H9 (cell line): Measurements from ENCODE around the gene TTF2. TPM values are rescaled to one million over a fixed set of nuclear protein-coding genes. Genes with fewer than 3 reads are reported as not detected.
"Not testable (repeated sequence)": the region's sequence is repeated elsewhere in the genome, so short reads cannot be mapped to it uniquely, and the experiment has no call there.

Experiments
- DNase-seq: peaks from one replicate; pipeline ENCODE4 v3.0.0-alpha.2; 2017
- H2AFZ ChIP-seq: one replicate; pipeline ENCODE4 v1.6.1; 2013; ENCODE audit warnings: mild to moderate bottlenecking, low read length, control low read depth, moderate library complexity
- H2AK5ac ChIP-seq: 2 replicates; pipeline ENCODE4 v1.6.1; 2013; ENCODE audit warnings: low read length, control low read depth, mixed read lengths; ENCODE audit not compliant: insufficient read length
- H2BK120ac ChIP-seq: one replicate; pipeline ENCODE4 v1.6.1; 2013; ENCODE audit warnings: low read depth, mild to moderate bottlenecking, low read length, control low read depth, inconsistent platforms; ENCODE audit not compliant: poor library complexity, severe bottlenecking
- H2BK12ac ChIP-seq: 2 replicates; pipeline ENCODE4 v1.6.1; 2013; ENCODE audit warnings: low read length, control low read depth, mixed read lengths, low read depth; ENCODE audit not compliant: insufficient read length
- H2BK15ac ChIP-seq: 2 replicates; pipeline ENCODE4 v1.6.1; 2013; ENCODE audit warnings: low read depth, low read length, control low read depth
- H2BK20ac ChIP-seq: one replicate; pipeline ENCODE4 v1.6.1; 2013; ENCODE audit warnings: low read depth, mild to moderate bottlenecking, low read length, control low read depth, inconsistent platforms; ENCODE audit not compliant: poor library complexity, severe bottlenecking
- H2BK5ac ChIP-seq: 2 replicates; pipeline ENCODE4 v1.6.1; 2013; ENCODE audit warnings: low read length, control low read depth, mixed read lengths; ENCODE audit not compliant: insufficient read length
- H3K14ac ChIP-seq: 2 replicates; pipeline ENCODE4 v1.6.1; 2013; ENCODE audit warnings: low read length, control low read depth; ENCODE audit not compliant: insufficient read depth
- H3K18ac ChIP-seq: 2 replicates; pipeline ENCODE4 v1.6.1; 2013; ENCODE audit warnings: low read depth, mild to moderate bottlenecking, mixed read lengths, low read length, control low read depth; ENCODE audit not compliant: insufficient read length
- H3K23ac ChIP-seq: 2 replicates; pipeline ENCODE4 v1.6.1; 2013; ENCODE audit warnings: low read length, control low read depth, mixed read lengths, low read depth; ENCODE audit not compliant: insufficient read length
- H3K23me2 ChIP-seq: 2 replicates; pipeline ENCODE4 v1.6.1; 2013; ENCODE audit warnings: low read depth, mild to moderate bottlenecking, mixed read lengths, low read length, control low read depth; ENCODE audit not compliant: insufficient read length, poor library complexity, severe bottlenecking
- H3K27ac ChIP-seq: 2 replicates; pipeline ENCODE4 v1.5.1; 2013; ENCODE audit warnings: low read length, control low read depth, mixed read lengths, low read depth; ENCODE audit not compliant: insufficient read length
- H3K27me3 ChIP-seq: 2 replicates; pipeline ENCODE4 v1.6.1; 2013; ENCODE audit warnings: low read length, control low read depth, inconsistent platforms; ENCODE audit not compliant: insufficient read depth
- H3K4ac ChIP-seq: 2 replicates; pipeline ENCODE4 v1.6.1; 2013; ENCODE audit warnings: low read depth, mild to moderate bottlenecking, control low read depth, inconsistent platforms, low read length, moderate library complexity
- H3K4me1 ChIP-seq: 2 replicates; pipeline ENCODE4 v1.6.1; 2013; ENCODE audit warnings: low read length, control low read depth, inconsistent platforms; ENCODE audit not compliant: insufficient read depth
- H3K4me2 ChIP-seq: 2 replicates; pipeline ENCODE4 v1.6.1; 2013; ENCODE audit warnings: low read length, control low read depth, mixed read lengths; ENCODE audit not compliant: insufficient read length, insufficient read depth
- H3K56ac ChIP-seq: 2 replicates; pipeline ENCODE4 v1.6.1; 2013; ENCODE audit warnings: low read depth, mild to moderate bottlenecking, mixed read lengths, low read length, control low read depth; ENCODE audit not compliant: insufficient read length
- H3K79me1 ChIP-seq: 2 replicates; pipeline ENCODE4 v1.6.1; 2013; ENCODE audit warnings: low read depth, mild to moderate bottlenecking, moderate library complexity, low read length, control low read depth, inconsistent platforms; ENCODE audit not compliant: insufficient read depth, poor library complexity, severe bottlenecking
- H3K79me2 ChIP-seq: 2 replicates; pipeline ENCODE4 v1.6.1; 2013; ENCODE audit warnings: low read length, control low read depth, inconsistent platforms; ENCODE audit not compliant: insufficient read depth
- H3K9ac ChIP-seq: 2 replicates; pipeline ENCODE4 v1.6.1; 2013; ENCODE audit warnings: low read length, control low read depth, mixed read lengths; ENCODE audit not compliant: insufficient read length; ENCODE audit errors: extremely low read depth
- H3K9me3 ChIP-seq: one replicate; pipeline ENCODE4 v1.6.1; 2013; ENCODE audit warnings: low read depth, low read length, inconsistent platforms; ENCODE audit not compliant: control insufficient read depth
- H3T11ph ChIP-seq: one replicate; pipeline ENCODE4 v1.6.1; 2013; ENCODE audit warnings: mild to moderate bottlenecking, low read length, control low read depth, inconsistent platforms
- H4K20me1 ChIP-seq: one replicate; pipeline ENCODE4 v1.6.1; 2013; ENCODE audit not compliant: control insufficient read depth, insufficient read length, insufficient read depth
- H4K5ac ChIP-seq: 2 replicates; pipeline ENCODE4 v1.6.1; 2013; ENCODE audit warnings: low read depth, mild to moderate bottlenecking, mixed read lengths, low read length, control low read depth; ENCODE audit not compliant: insufficient read length
- H4K8ac ChIP-seq: replicated peaks from 2 replicates; pipeline ENCODE4 v1.6.1; 2013; ENCODE audit warnings: low read length, control low read depth, mixed read lengths, low read depth; ENCODE audit not compliant: insufficient read length
- H4K91ac ChIP-seq: 2 replicates; pipeline ENCODE4 v1.6.1; 2013; ENCODE audit warnings: low read depth, mild to moderate bottlenecking, moderate library complexity, mixed read lengths, low read length, control low read depth; ENCODE audit not compliant: insufficient read length
- H3K27ac Mint-ChIP-seq, 3 experiments: 2 replicates in 2 of 3; 3 replicates in 1 of 3; pipeline ENCODE4 v1.8.0; 2020 to 2021; ENCODE audit warnings: mixed read lengths in 3 of 3, mild to moderate bottlenecking in 1 of 3, moderate library complexity in 1 of 3
- H3K27me3 Mint-ChIP-seq: 2 replicates; pipeline ENCODE4 v1.8.0; 2021; ENCODE audit warnings: low read depth, mild to moderate bottlenecking, moderate library complexity, mixed read lengths
- H3K36me3 Mint-ChIP-seq, 3 experiments: 2 replicates in 2 of 3; 3 replicates in 1 of 3; pipeline ENCODE4 v1.8.0; 2020 to 2021; ENCODE audit warnings: low read depth in 3 of 3, mixed read lengths in 3 of 3; ENCODE audit not compliant: insufficient read depth in 1 of 3
- H3K4me1 Mint-ChIP-seq, 2 experiments: 2 replicates each; pipeline ENCODE4 v1.8.0; 2020; ENCODE audit warnings: mixed read lengths in 2 of 2
- H3K4me3 Mint-ChIP-seq, 2 experiments: 2 replicates in 1 of 2; 3 replicates in 1 of 2; pipeline ENCODE4 v1.8.0; 2020 to 2021; ENCODE audit warnings: mild to moderate bottlenecking in 2 of 2, mixed read lengths in 2 of 2, moderate library complexity in 1 of 2
- H3K9me3 Mint-ChIP-seq, 2 experiments: 2 replicates in 1 of 2; 3 replicates in 1 of 2; pipeline ENCODE4 v1.8.0; 2020; ENCODE audit warnings: mild to moderate bottlenecking in 2 of 2, mixed read lengths in 2 of 2, moderate library complexity in 1 of 2
- WGBS: extraction: QIAGEN DNeasy Blood & Tissue Kit; methylation state at CpG from one replicate; pipeline ENCODE4 v1.1.7; 2013; ENCODE audit warnings: missing lambda C conversion rate, low lambda C conversion rate, mixed read lengths; ENCODE audit not compliant: insufficient read length; ENCODE audit errors: extremely low coverage; 5-methylcytosine and 5-hydroxymethylcytosine counted together
- total RNA-seq: library from RNA; stranded (reverse); gene quantifications from 2 replicates; pipeline ENCODE4 v1.2.1, GENCODE V29; 2021
- TF ChIP-seq, protein P1 (sequence below): fragments of 200-600 bp; sonication (generic); conservative IDR thresholded peaks from 3 replicates; pipeline ENCODE4 v1.8.0; 2021; ENCODE audit warnings: antibody characterized with exemption, mild to moderate bottlenecking

TTF2 gene
- total RNA-seq, 1 experiment from 2014 or later = 86.4 TPM

DNA sequence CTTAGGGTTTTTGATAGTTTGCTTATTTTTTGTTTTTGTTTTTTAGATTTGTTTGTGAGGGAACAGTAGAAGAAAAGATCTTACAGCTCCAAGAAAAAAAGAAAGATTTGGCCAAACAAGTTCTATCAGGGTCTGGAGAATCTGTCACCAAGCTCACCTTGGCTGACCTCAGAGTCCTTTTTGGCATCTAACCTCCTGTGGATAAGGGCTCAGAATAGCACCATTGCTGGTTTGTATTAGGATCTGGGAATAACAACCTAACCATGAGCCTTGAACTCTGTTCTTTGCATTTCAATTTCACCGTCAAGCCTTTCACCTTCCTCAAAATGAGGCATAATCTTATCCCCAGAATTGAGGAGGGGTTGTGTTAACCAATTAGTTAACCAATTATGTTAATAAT is 41.2 kb downstream of the TTF2 start:
- H2BK15ac ChIP-seq = no peak overlapping the region
- no peaks in the 10 kb centered on the region for H3K4me1 ChIP-seq
- H3K23me2 ChIP-seq = no peaks in the 10 kb centered on the region
- peaks cover 37 to 87% (median 63%) of the 10 kb centered on the region in 3 experiments; a peak in 6 of 7 replicates for H3K36me3 Mint-ChIP-seq
- no peak overlapping the region for H3K4me2 ChIP-seq
- H3K27ac Mint-ChIP-seq = no peak overlapping the region
- no peaks in the 10 kb centered on the region for H3K9me3 Mint-ChIP-seq
- H3K9ac ChIP-seq = no peak overlapping the region
- no peak overlapping the region for H3K23ac ChIP-seq
- no peak overlapping the region for H2BK120ac ChIP-seq
- no peak overlapping the region for H4K5ac ChIP-seq
- H3K27ac ChIP-seq = no peak overlapping the region
- H3T11ph ChIP-seq = no peak overlapping the region
- no peaks in the 10 kb centered on the region for H3K79me1 ChIP-seq
- no peaks in the 10 kb centered on the region for H3K27me3 ChIP-seq
- H2BK20ac ChIP-seq = no peak overlapping the region
- no peaks in the 10 kb centered on the region for H3K4me1 Mint-ChIP-seq
- H3K14ac ChIP-seq = no peak overlapping the region
- no peak overlapping the region for H2BK5ac ChIP-seq
- no peak for DNase-seq
- no peak overlapping the region for H4K8ac ChIP-seq
- WGBS = no CpG with 5 or more reads among the region's 1 CpG
- no peaks in the 10 kb centered on the region for H3K27me3 Mint-ChIP-seq
- TF ChIP-seq, protein P1, sequence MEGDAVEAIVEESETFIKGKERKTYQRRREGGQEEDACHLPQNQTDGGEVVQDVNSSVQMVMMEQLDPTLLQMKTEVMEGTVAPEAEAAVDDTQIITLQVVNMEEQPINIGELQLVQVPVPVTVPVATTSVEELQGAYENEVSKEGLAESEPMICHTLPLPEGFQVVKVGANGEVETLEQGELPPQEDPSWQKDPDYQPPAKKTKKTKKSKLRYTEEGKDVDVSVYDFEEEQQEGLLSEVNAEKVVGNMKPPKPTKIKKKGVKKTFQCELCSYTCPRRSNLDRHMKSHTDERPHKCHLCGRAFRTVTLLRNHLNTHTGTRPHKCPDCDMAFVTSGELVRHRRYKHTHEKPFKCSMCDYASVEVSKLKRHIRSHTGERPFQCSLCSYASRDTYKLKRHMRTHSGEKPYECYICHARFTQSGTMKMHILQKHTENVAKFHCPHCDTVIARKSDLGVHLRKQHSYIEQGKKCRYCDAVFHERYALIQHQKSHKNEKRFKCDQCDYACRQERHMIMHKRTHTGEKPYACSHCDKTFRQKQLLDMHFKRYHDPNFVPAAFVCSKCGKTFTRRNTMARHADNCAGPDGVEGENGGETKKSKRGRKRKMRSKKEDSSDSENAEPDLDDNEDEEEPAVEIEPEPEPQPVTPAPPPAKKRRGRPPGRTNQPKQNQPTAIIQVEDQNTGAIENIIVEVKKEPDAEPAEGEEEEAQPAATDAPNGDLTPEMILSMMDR = no peak
- H3K56ac ChIP-seq = no peak overlapping the region
- no peak overlapping the region for H4K91ac ChIP-seq
- H3K4me3 Mint-ChIP-seq = no peak overlapping the region
- H2AK5ac ChIP-seq = no peak overlapping the region
- no peaks in the 10 kb centered on the region for H3K9me3 ChIP-seq
- no peak overlapping the region for H2AFZ ChIP-seq
- no peak overlapping the region for H3K4ac ChIP-seq
- no peaks in the 10 kb centered on the region for H4K20me1 ChIP-seq
- no peak overlapping the region for H2BK12ac ChIP-seq
- H3K79me2 ChIP-seq = no peaks in the 10 kb centered on the region
- H3K18ac ChIP-seq = no peak overlapping the region

- H3K27ac Mint-ChIP-seq, H3K79me1 ChIP-seq, H3K9me3 Mint-ChIP-seq, H3K4me1 Mint-ChIP-seq, H3K27ac ChIP-seq, H4K8ac ChIP-seq, H2BK20ac ChIP-seq, H4K20me1 ChIP-seq, H3K27me3 Mint-ChIP-seq, H2BK12ac ChIP-seq, H3K18ac ChIP-seq, H3T11ph ChIP-seq, H3K23me2 ChIP-seq, H3K79me2 ChIP-seq, H3K56ac ChIP-seq, H2BK15ac ChIP-seq, DNase-seq, H2AK5ac ChIP-seq, H3K4me3 Mint-ChIP-seq, H3K9me3 ChIP-seq, H3K4ac ChIP-seq, H3K4me2 ChIP-seq, H2BK120ac ChIP-seq, H2BK5ac ChIP-seq, H2AFZ ChIP-seq, H3K14ac ChIP-seq, H3K4me1 ChIP-seq, H3K9ac ChIP-seq, H4K91ac ChIP-seq, H4K5ac ChIP-seq, H3K23ac ChIP-seq, H3K27me3 ChIP-seq: not testable (repeated sequence)
- no CpG with 5 or more reads among the region's 3 CpGs for WGBS
- peaks cover 34 to 83% (median 64%) of the 10 kb centered on the region in 3 experiments; a peak in 6 of 7 replicates for H3K36me3 Mint-ChIP-seq
These were observed 41.7 kb downstream of the TTF2 start for GRCh38 chr1:117101858-117102257.
